H9 (cell line): ENCODE measurements around the gene HOXC10. TPM values are rescaled to one million over a fixed set of nuclear protein-coding genes. Genes with fewer than 3 reads are reported as not detected.

Source experiments
- DNase-seq: peaks from one replicate; pipeline ENCODE4 v3.0.0-alpha.2; 2017
- H2AFZ ChIP-seq: one replicate; pipeline ENCODE4 v1.6.1; 2013; ENCODE audit warnings: mild to moderate bottlenecking, low read length, control low read depth, moderate library complexity
- H2AK5ac ChIP-seq: 2 replicates; pipeline ENCODE4 v1.6.1; 2013; ENCODE audit warnings: low read length, control low read depth, mixed read lengths; ENCODE audit not compliant: insufficient read length
- H2BK120ac ChIP-seq: one replicate; pipeline ENCODE4 v1.6.1; 2013; ENCODE audit warnings: low read depth, mild to moderate bottlenecking, low read length, control low read depth, inconsistent platforms; ENCODE audit not compliant: poor library complexity, severe bottlenecking
- H2BK12ac ChIP-seq: 2 replicates; pipeline ENCODE4 v1.6.1; 2013; ENCODE audit warnings: low read length, control low read depth, mixed read lengths, low read depth; ENCODE audit not compliant: insufficient read length
- H2BK15ac ChIP-seq: 2 replicates; pipeline ENCODE4 v1.6.1; 2013; ENCODE audit warnings: low read depth, low read length, control low read depth
- H2BK20ac ChIP-seq: one replicate; pipeline ENCODE4 v1.6.1; 2013; ENCODE audit warnings: low read depth, mild to moderate bottlenecking, low read length, control low read depth, inconsistent platforms; ENCODE audit not compliant: poor library complexity, severe bottlenecking
- H2BK5ac ChIP-seq: 2 replicates; pipeline ENCODE4 v1.6.1; 2013; ENCODE audit warnings: low read length, control low read depth, mixed read lengths; ENCODE audit not compliant: insufficient read length
- H3K14ac ChIP-seq: 2 replicates; pipeline ENCODE4 v1.6.1; 2013; ENCODE audit warnings: low read length, control low read depth; ENCODE audit not compliant: insufficient read depth
- H3K18ac ChIP-seq: 2 replicates; pipeline ENCODE4 v1.6.1; 2013; ENCODE audit warnings: low read depth, mild to moderate bottlenecking, mixed read lengths, low read length, control low read depth; ENCODE audit not compliant: insufficient read length
- H3K23ac ChIP-seq: 2 replicates; pipeline ENCODE4 v1.6.1; 2013; ENCODE audit warnings: low read length, control low read depth, mixed read lengths, low read depth; ENCODE audit not compliant: insufficient read length
- H3K23me2 ChIP-seq: 2 replicates; pipeline ENCODE4 v1.6.1; 2013; ENCODE audit warnings: low read depth, mild to moderate bottlenecking, mixed read lengths, low read length, control low read depth; ENCODE audit not compliant: insufficient read length, poor library complexity, severe bottlenecking
- H3K27ac ChIP-seq: 2 replicates; pipeline ENCODE4 v1.5.1; 2013; ENCODE audit warnings: low read length, control low read depth, mixed read lengths, low read depth; ENCODE audit not compliant: insufficient read length
- H3K27me3 ChIP-seq: 2 replicates; pipeline ENCODE4 v1.6.1; 2013; ENCODE audit warnings: low read length, control low read depth, inconsistent platforms; ENCODE audit not compliant: insufficient read depth
- H3K4ac ChIP-seq: 2 replicates; pipeline ENCODE4 v1.6.1; 2013; ENCODE audit warnings: low read depth, mild to moderate bottlenecking, control low read depth, inconsistent platforms, low read length, moderate library complexity
- H3K4me1 ChIP-seq: 2 replicates; pipeline ENCODE4 v1.6.1; 2013; ENCODE audit warnings: low read length, control low read depth, inconsistent platforms; ENCODE audit not compliant: insufficient read depth
- H3K4me2 ChIP-seq: 2 replicates; pipeline ENCODE4 v1.6.1; 2013; ENCODE audit warnings: low read length, control low read depth, mixed read lengths; ENCODE audit not compliant: insufficient read length, insufficient read depth
- H3K56ac ChIP-seq: 2 replicates; pipeline ENCODE4 v1.6.1; 2013; ENCODE audit warnings: low read depth, mild to moderate bottlenecking, mixed read lengths, low read length, control low read depth; ENCODE audit not compliant: insufficient read length
- H3K79me1 ChIP-seq: 2 replicates; pipeline ENCODE4 v1.6.1; 2013; ENCODE audit warnings: low read depth, mild to moderate bottlenecking, moderate library complexity, low read length, control low read depth, inconsistent platforms; ENCODE audit not compliant: insufficient read depth, poor library complexity, severe bottlenecking
- H3K79me2 ChIP-seq: 2 replicates; pipeline ENCODE4 v1.6.1; 2013; ENCODE audit warnings: low read length, control low read depth, inconsistent platforms; ENCODE audit not compliant: insufficient read depth
- H3K9ac ChIP-seq: 2 replicates; pipeline ENCODE4 v1.6.1; 2013; ENCODE audit warnings: low read length, control low read depth, mixed read lengths; ENCODE audit not compliant: insufficient read length; ENCODE audit errors: extremely low read depth
- H3K9me3 ChIP-seq: one replicate; pipeline ENCODE4 v1.6.1; 2013; ENCODE audit warnings: low read depth, low read length, inconsistent platforms; ENCODE audit not compliant: control insufficient read depth
- H3T11ph ChIP-seq: one replicate; pipeline ENCODE4 v1.6.1; 2013; ENCODE audit warnings: mild to moderate bottlenecking, low read length, control low read depth, inconsistent platforms
- H4K20me1 ChIP-seq: one replicate; pipeline ENCODE4 v1.6.1; 2013; ENCODE audit not compliant: control insufficient read depth, insufficient read length, insufficient read depth
- H4K5ac ChIP-seq: 2 replicates; pipeline ENCODE4 v1.6.1; 2013; ENCODE audit warnings: low read depth, mild to moderate bottlenecking, mixed read lengths, low read length, control low read depth; ENCODE audit not compliant: insufficient read length
- H4K8ac ChIP-seq: replicated peaks from 2 replicates; pipeline ENCODE4 v1.6.1; 2013; ENCODE audit warnings: low read length, control low read depth, mixed read lengths, low read depth; ENCODE audit not compliant: insufficient read length
- H4K91ac ChIP-seq: 2 replicates; pipeline ENCODE4 v1.6.1; 2013; ENCODE audit warnings: low read depth, mild to moderate bottlenecking, moderate library complexity, mixed read lengths, low read length, control low read depth; ENCODE audit not compliant: insufficient read length
- H3K27ac Mint-ChIP-seq, 3 experiments: 2 replicates in 2 of 3; 3 replicates in 1 of 3; pipeline ENCODE4 v1.8.0; 2020 to 2021; ENCODE audit warnings: mixed read lengths in 3 of 3, mild to moderate bottlenecking in 1 of 3, moderate library complexity in 1 of 3
- H3K27me3 Mint-ChIP-seq: 2 replicates; pipeline ENCODE4 v1.8.0; 2021; ENCODE audit warnings: low read depth, mild to moderate bottlenecking, moderate library complexity, mixed read lengths
- H3K36me3 Mint-ChIP-seq, 3 experiments: 2 replicates in 2 of 3; 3 replicates in 1 of 3; pipeline ENCODE4 v1.8.0; 2020 to 2021; ENCODE audit warnings: low read depth in 3 of 3, mixed read lengths in 3 of 3; ENCODE audit not compliant: insufficient read depth in 1 of 3
- H3K4me1 Mint-ChIP-seq, 2 experiments: 2 replicates each; pipeline ENCODE4 v1.8.0; 2020; ENCODE audit warnings: mixed read lengths in 2 of 2
- H3K4me3 Mint-ChIP-seq, 2 experiments: 2 replicates in 1 of 2; 3 replicates in 1 of 2; pipeline ENCODE4 v1.8.0; 2020 to 2021; ENCODE audit warnings: mild to moderate bottlenecking in 2 of 2, mixed read lengths in 2 of 2, moderate library complexity in 1 of 2
- H3K9me3 Mint-ChIP-seq, 2 experiments: 2 replicates in 1 of 2; 3 replicates in 1 of 2; pipeline ENCODE4 v1.8.0; 2020; ENCODE audit warnings: mild to moderate bottlenecking in 2 of 2, mixed read lengths in 2 of 2, moderate library complexity in 1 of 2
- WGBS: extraction: QIAGEN DNeasy Blood & Tissue Kit; methylation state at CpG from one replicate; pipeline ENCODE4 v1.1.7; 2013; ENCODE audit warnings: missing lambda C conversion rate, low lambda C conversion rate, mixed read lengths; ENCODE audit not compliant: insufficient read length; ENCODE audit errors: extremely low coverage; 5-methylcytosine and 5-hydroxymethylcytosine counted together
- total RNA-seq: library from RNA; stranded (reverse); gene quantifications from 2 replicates; pipeline ENCODE4 v1.2.1, GENCODE V29; 2021
- TF ChIP-seq, protein P1 (sequence below): fragments of 200-600 bp; sonication (generic); conservative IDR thresholded peaks from 3 replicates; pipeline ENCODE4 v1.8.0; 2021; ENCODE audit warnings: antibody characterized with exemption, mild to moderate bottlenecking

HOXC10 gene
- total RNA-seq, 1 experiment from 2014 or later: not detected

DNA sequence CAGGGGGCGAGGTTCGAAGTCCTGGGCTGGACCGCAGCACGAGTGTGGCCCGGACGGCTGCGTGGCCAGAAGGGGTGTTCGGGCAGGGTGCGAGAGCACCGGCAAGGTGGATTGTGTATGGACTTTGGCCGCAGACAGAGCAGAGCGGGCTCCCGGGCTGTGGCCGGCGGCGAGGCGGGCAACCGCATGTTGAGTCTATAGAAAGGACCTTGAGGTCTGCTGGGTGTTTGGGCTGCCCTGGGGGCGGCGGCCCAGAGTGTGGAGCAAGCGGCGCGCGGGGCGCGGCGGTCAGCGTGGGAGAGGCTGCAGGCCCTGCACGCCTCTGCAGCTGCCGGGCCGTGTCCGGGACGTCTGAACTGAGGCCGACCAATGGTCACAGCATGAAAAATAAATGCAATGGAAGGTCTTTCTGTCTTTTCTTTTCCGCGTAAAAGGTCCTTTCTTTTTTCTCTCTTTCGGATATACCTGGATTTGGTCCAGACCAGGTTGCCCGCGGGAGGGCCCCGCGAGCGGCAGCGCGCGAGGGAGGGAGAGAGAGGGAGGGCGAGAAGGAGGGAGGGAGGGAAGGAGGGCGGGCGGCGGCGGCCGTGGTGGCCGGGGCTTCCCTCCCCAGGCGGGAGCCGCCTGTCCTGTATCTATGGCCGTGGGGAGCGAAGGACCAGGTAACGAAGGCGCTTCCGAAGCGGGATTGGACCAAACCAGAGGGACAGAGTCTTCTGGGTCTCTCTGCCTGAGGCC is 9.5 kb downstream of the HOXC10 start:
- H3K27me3 Mint-ChIP-seq: peaks cover 100% of the 10 kb centered on the region
- no peak overlapping the region for H2BK12ac ChIP-seq
- H3K9me3 ChIP-seq: no peaks in the 10 kb centered on the region
- H2BK5ac ChIP-seq: no peak overlapping the region
- peak overlapping the region; percentile 41 for H3K4me2 ChIP-seq
- no peaks in the 10 kb centered on the region for H3K23me2 ChIP-seq
- no peaks in the 10 kb centered on the region for H3K79me1 ChIP-seq
- no peaks in the 10 kb centered on the region for H3K36me3 Mint-ChIP-seq
- H2BK20ac ChIP-seq: no peak overlapping the region
- H2AK5ac ChIP-seq: no peak overlapping the region
- no CpG with 5 or more reads among the region's 60 CpGs for WGBS
- H3K23ac ChIP-seq: no peak overlapping the region
- 0 out of 2 replicates have a peak overlapping the region, but pooled peaks have one; percentile 83 for H2BK15ac ChIP-seq
- TF ChIP-seq, protein P1, sequence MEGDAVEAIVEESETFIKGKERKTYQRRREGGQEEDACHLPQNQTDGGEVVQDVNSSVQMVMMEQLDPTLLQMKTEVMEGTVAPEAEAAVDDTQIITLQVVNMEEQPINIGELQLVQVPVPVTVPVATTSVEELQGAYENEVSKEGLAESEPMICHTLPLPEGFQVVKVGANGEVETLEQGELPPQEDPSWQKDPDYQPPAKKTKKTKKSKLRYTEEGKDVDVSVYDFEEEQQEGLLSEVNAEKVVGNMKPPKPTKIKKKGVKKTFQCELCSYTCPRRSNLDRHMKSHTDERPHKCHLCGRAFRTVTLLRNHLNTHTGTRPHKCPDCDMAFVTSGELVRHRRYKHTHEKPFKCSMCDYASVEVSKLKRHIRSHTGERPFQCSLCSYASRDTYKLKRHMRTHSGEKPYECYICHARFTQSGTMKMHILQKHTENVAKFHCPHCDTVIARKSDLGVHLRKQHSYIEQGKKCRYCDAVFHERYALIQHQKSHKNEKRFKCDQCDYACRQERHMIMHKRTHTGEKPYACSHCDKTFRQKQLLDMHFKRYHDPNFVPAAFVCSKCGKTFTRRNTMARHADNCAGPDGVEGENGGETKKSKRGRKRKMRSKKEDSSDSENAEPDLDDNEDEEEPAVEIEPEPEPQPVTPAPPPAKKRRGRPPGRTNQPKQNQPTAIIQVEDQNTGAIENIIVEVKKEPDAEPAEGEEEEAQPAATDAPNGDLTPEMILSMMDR: no peak
- no peak overlapping the region for H3K18ac ChIP-seq
- no peak overlapping the region for H2BK120ac ChIP-seq
- no peak overlapping the region for H4K5ac ChIP-seq
- no peak overlapping the region for H4K8ac ChIP-seq
- H4K20me1 ChIP-seq: no peaks in the 10 kb centered on the region
- DNase-seq: no peak
- no peak overlapping the region for H3K14ac ChIP-seq
- no peak overlapping the region for H3K27ac Mint-ChIP-seq
- H3K27ac ChIP-seq: no peak overlapping the region
- no peaks in the 10 kb centered on the region for H3K79me2 ChIP-seq
- H2AFZ ChIP-seq: no peak overlapping the region
- no peak overlapping the region for H3K56ac ChIP-seq
- no peak overlapping the region for H3K4ac ChIP-seq
- no peak overlapping the region for H4K91ac ChIP-seq
- no peak overlapping the region for H3T11ph ChIP-seq
- peak overlapping the region in 1 of 2 experiments; percentile 73; a peak in 1 of 5 replicates for H3K4me3 Mint-ChIP-seq
- H3K9me3 Mint-ChIP-seq: peaks cover 0 to 3% of the 10 kb centered on the region in 2 experiments; a peak in 2 of 5 replicates
- H3K27me3 ChIP-seq: peaks cover 99% of the 10 kb centered on the region
- H3K4me1 Mint-ChIP-seq: peaks cover 7 to 31% of the 10 kb centered on the region in 2 experiments
- H3K9ac ChIP-seq: no peak overlapping the region
- no peaks in the 10 kb centered on the region for H3K4me1 ChIP-seq
